K562 (cell line): ENCODE measurements around the gene NMRAL1. TPM values are rescaled to one million over a fixed set of nuclear protein-coding genes. Genes with fewer than 3 reads are reported as not detected.

Experiments used
- BRCA1 ChIP-seq, 2 experiments: fragments of 450-650 bp in 1 of 2; sonication (generic) in 1 of 2; formaldehyde crosslinking in 1 of 2; IDR thresholded peaks; 2 replicates each; pipeline versions ENCODE4 v1.5.0 to v1.6.1; 2017 to 2020; ENCODE audit warnings: mild to moderate bottlenecking in 1 of 2, missing genetic modification reagents in 1 of 2
- CSDE1 ChIP-seq, 2 experiments: fragments of 450-650 bp; IDR thresholded peaks; 2 replicates each; pipeline ENCODE4 v1.6.1; 2016; ENCODE audit warnings: mild to moderate bottlenecking in 1 of 2
- EP300 ChIP-seq: IDR thresholded peaks from 2 replicates; pipeline ENCODE4 v1.6.1; 2012; ENCODE audit warnings: low read length, improper control_type of control experiment
- ETV6 ChIP-seq, 3 experiments: fragments of 150-350 bp in 1 of 3; sonication (generic) in 1 of 3; formaldehyde crosslinking in 1 of 3; IDR thresholded peaks; 2 replicates each; pipeline versions ENCODE4 v1.6.1 to v1.8.0; 2014 to 2022; ENCODE audit warnings: borderline replicate concordance in 2 of 3, low read depth in 2 of 3, antibody characterized with exemption in 1 of 3, low read length in 1 of 3, mild to moderate bottlenecking in 1 of 3, missing genetic modification reagents in 1 of 3
- KDM2B ChIP-seq: fragments of 250-450 bp; sonication (Bioruptor Pico); IDR thresholded peaks from 2 replicates; pipeline ENCODE4 v1.8.0; 2021; ENCODE audit warnings: mild to moderate bottlenecking, moderate library complexity
- MAFK ChIP-seq: IDR thresholded peaks from 2 replicates; pipeline ENCODE4 v1.6.1; 2011; ENCODE audit warnings: low read length, improper control_type of control experiment
- MTF1 ChIP-seq: fragments of 250-450 bp; sonication (Bioruptor Pico); IDR thresholded peaks from 2 replicates; pipeline ENCODE4 v1.9.0; 2021; ENCODE audit warnings: moderate library complexity, mild to moderate bottlenecking, inconsistent platforms, borderline replicate concordance
- NEUROD1 ChIP-seq: fragments of 150-350 bp; IDR thresholded peaks from 2 replicates; pipeline ENCODE4 v1.6.1; 2014; ENCODE audit warnings: borderline replicate concordance, low read length, low read depth; ENCODE audit not compliant: partially characterized antibody
- PCBP2 ChIP-seq: fragments of 200-400 bp; formaldehyde crosslinking; IDR thresholded peaks from 2 replicates; pipeline ENCODE4 v1.6.1; 2018; ENCODE audit warnings: low read length, low read depth, mild to moderate bottlenecking, moderate library complexity; ENCODE audit not compliant: poor library complexity, severe bottlenecking
- PML ChIP-seq: IDR thresholded peaks from 2 replicates; pipeline ENCODE4 v1.6.1; 2012; ENCODE audit warnings: low read length, inconsistent platforms
- POU5F1 ChIP-seq: fragments of 150-350 bp; IDR thresholded peaks from 2 replicates; pipeline ENCODE4 v1.6.1; 2014; ENCODE audit warnings: borderline replicate concordance, low read length, low read depth, mild to moderate bottlenecking; ENCODE audit not compliant: partially characterized antibody
- PTBP1 ChIP-seq: fragments of 200-400 bp; formaldehyde crosslinking; IDR thresholded peaks from 2 replicates; pipeline ENCODE4 v1.6.1; 2017; ENCODE audit warnings: low read depth, low read length
- RBM17 ChIP-seq: fragments of 200-400 bp; formaldehyde crosslinking; IDR thresholded peaks from 2 replicates; pipeline ENCODE4 v1.6.1; 2017; ENCODE audit warnings: low read depth, mild to moderate bottlenecking, low read length, borderline replicate concordance
- RBM39 ChIP-seq: fragments of 200-400 bp; formaldehyde crosslinking; optimal IDR thresholded peaks from 2 replicates; pipeline ENCODE3; 2018; ENCODE audit warnings: low read depth, low read length
- SMARCC2 ChIP-seq: fragments of 450-650 bp; IDR thresholded peaks from 2 replicates; pipeline ENCODE4 v1.6.1; 2017; ENCODE audit warnings: antibody characterized with exemption, moderate library complexity, mild to moderate bottlenecking, low read depth
- TEAD2 ChIP-seq: fragments of 450-650 bp; IDR thresholded peaks from 2 replicates; pipeline ENCODE4 v1.6.1; 2016; ENCODE audit warnings: missing genetic modification characterization, control low read depth, missing compliant biosample characterization
- ZEB2 ChIP-seq: fragments of 450-650 bp; IDR thresholded peaks from 2 replicates; pipeline ENCODE4 v1.6.1; 2016
- ZNF143 ChIP-seq: sonication (generic); formaldehyde crosslinking; IDR thresholded peaks from 2 replicates; pipeline ENCODE4 v1.9.0; 2022; ENCODE audit warnings: mild to moderate bottlenecking, missing genetic modification reagents
- ZNF695 ChIP-seq: fragments of 450-650 bp; formaldehyde crosslinking; IDR thresholded peaks from 2 replicates; pipeline ENCODE4 v1.4.0; 2020; ENCODE audit warnings: mild to moderate bottlenecking, moderate library complexity
- ZNF785 ChIP-seq: fragments of 250-450 bp; sonication (Bioruptor Pico); IDR thresholded peaks from 2 replicates; pipeline ENCODE4 v1.4.0; 2020; ENCODE audit warnings: mild to moderate bottlenecking
- ZNF79 ChIP-seq: fragments of 250-450 bp; sonication (Bioruptor Pico); IDR thresholded peaks from 2 replicates; pipeline ENCODE4 v1.4.0; 2020; ENCODE audit warnings: low read depth, mild to moderate bottlenecking, moderate library complexity
- polyA plus RNA-seq, 8 experiments: library from polyadenylated mRNA; depleted of rRNA in 4 of 8; stranded (reverse) in 5 of 8; unstranded in 3 of 8; fragments of >200 nt; fragmentation: Nextera tagmentation in 2 of 8; fragmentation: Illumina TruSeq in 1 of 8; extraction: Ambion mirVana in 2 of 8; extraction: Trizol in 1 of 8; gene quantifications; 2 replicates each; pipeline versions ENCODE4 v1.2.1 to v1.2.3, GENCODE V29; 2011 to 2014; ENCODE audit warnings: inconsistent platforms in 1 of 8, missing spikeins in 1 of 8
- total RNA-seq, 7 experiments: library from RNA; depleted of rRNA in 6 of 7; stranded (reverse); fragments of >200 nt in 6 of 7; fragmentation: Illumina TruSeq in 2 of 7; extraction: Trizol in 2 of 7; gene quantifications; 2 replicates each; pipeline versions ENCODE4 v1.2.1 to v1.2.3, GENCODE V29; 2011 to 2021; ENCODE audit warnings: low replicate concordance in 1 of 7
- TF ChIP-seq, protein P1 (sequence below): fragments of 250-450 bp; sonication (Bioruptor Pico); IDR thresholded peaks from 2 replicates; pipeline ENCODE4 v1.4.0; 2020
- TF ChIP-seq, protein P2 (sequence below): fragments of 450-650 bp; IDR thresholded peaks from 2 replicates; pipeline ENCODE4 v1.6.1; 2016; ENCODE audit warnings: mild to moderate bottlenecking
- TF ChIP-seq, protein P3 (sequence below): sonication (generic); formaldehyde crosslinking; IDR thresholded peaks from 2 replicates; pipeline ENCODE4 v1.5.0; 2020; ENCODE audit warnings: missing genetic modification reagents
- TF ChIP-seq, protein P4 (sequence below): fragments of 250-450 bp; sonication (Bioruptor Pico); IDR thresholded peaks from 2 replicates; pipeline ENCODE4 v1.8.0; 2022; ENCODE audit warnings: moderate library complexity, mild to moderate bottlenecking, inconsistent platforms

NMRAL1 gene
- total and polyA plus RNA-seq, 9 of the 15 experiments (the other 6 are each of a cell fraction or from before 2014, with no cell fraction given): 6.3 to 116 (median 63.2) TPM

DNA sequence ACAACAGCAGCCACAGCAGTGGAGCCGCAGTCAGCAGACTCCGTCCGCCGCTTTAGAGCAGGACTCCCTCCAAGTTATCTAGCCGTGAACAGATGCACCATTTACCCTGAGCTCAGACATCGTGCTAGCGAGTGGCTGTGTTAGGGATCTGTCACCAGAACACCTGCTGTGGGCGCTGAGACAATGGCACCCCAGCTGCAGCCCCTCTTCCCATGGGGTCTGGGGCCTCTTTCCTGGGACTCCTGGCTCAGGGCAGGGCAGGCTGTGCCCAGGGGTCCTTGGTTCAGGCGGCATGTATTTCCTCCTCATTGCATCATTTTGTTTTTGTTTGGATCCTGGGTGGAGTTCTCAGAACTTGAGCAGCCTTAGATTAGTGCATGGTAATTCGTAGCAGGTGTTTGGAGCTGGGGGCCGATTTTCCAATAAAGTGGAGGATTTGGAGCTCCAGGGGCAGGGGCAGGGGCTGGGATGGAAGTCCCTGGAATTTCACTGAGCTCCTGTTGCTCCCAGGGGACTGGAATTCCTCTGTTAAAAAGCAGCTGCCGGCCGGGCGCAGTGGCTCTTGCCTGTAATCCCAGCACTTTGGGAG lies 23.4 kb downstream of the NMRAL1 start (continued):
- TF ChIP-seq RBM17: no peak
- no peak for TF ChIP-seq BRCA1 (IDR thresholded peaks at IDR 0.05)
- TF ChIP-seq BRCA1 (CRISPR knock-in tag; IDR thresholded peaks at IDR 0.05): no peak
- TF ChIP-seq, protein P1, sequence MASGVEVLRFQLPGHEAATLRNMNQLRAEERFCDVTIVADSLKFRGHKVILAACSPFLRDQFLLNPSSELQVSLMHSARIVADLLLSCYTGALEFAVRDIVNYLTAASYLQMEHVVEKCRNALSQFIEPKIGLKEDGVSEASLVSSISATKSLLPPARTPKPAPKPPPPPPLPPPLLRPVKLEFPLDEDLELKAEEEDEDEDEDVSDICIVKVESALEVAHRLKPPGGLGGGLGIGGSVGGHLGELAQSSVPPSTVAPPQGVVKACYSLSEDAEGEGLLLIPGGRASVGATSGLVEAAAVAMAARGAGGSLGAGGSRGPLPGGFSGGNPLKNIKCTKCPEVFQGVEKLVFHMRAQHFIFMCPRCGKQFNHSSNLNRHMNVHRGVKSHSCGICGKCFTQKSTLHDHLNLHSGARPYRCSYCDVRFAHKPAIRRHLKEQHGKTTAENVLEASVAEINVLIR (CRISPR knock-in tag): no peak
- no peak for TF ChIP-seq KDM2B (CRISPR knock-in tag)
- TF ChIP-seq PTBP1: no peak
- TF ChIP-seq NEUROD1: no peak
- TF ChIP-seq MAFK: no peak
- TF ChIP-seq, protein P2, sequence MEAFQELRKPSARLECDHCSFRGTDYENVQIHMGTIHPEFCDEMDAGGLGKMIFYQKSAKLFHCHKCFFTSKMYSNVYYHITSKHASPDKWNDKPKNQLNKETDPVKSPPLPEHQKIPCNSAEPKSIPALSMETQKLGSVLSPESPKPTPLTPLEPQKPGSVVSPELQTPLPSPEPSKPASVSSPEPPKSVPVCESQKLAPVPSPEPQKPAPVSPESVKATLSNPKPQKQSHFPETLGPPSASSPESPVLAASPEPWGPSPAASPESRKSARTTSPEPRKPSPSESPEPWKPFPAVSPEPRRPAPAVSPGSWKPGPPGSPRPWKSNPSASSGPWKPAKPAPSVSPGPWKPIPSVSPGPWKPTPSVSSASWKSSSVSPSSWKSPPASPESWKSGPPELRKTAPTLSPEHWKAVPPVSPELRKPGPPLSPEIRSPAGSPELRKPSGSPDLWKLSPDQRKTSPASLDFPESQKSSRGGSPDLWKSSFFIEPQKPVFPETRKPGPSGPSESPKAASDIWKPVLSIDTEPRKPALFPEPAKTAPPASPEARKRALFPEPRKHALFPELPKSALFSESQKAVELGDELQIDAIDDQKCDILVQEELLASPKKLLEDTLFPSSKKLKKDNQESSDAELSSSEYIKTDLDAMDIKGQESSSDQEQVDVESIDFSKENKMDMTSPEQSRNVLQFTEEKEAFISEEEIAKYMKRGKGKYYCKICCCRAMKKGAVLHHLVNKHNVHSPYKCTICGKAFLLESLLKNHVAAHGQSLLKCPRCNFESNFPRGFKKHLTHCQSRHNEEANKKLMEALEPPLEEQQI: no peak
- peak; percentile 84 for TF ChIP-seq ZNF79 (CRISPR knock-in tag)
- TF ChIP-seq MTF1 (CRISPR knock-in tag): peak; percentile 68; the same call in 1 of the 2 replicates
- TF ChIP-seq POU5F1: no peak
- TF ChIP-seq EP300: peak; percentile 39; the same call in 1 of the 2 replicates
- TF ChIP-seq RBM39: no peak
- no peak for TF ChIP-seq ZNF695 (CRISPR knock-in tag)
- TF ChIP-seq, protein P3, sequence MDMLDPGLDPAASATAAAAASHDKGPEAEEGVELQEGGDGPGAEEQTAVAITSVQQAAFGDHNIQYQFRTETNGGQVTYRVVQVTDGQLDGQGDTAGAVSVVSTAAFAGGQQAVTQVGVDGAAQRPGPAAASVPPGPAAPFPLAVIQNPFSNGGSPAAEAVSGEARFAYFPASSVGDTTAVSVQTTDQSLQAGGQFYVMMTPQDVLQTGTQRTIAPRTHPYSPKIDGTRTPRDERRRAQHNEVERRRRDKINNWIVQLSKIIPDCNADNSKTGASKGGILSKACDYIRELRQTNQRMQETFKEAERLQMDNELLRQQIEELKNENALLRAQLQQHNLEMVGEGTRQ (CRISPR knock-in tag): no peak
- TF ChIP-seq PML: no peak
- no peak for TF ChIP-seq ZNF143 (CRISPR knock-in tag)
- no peak for TF ChIP-seq CSDE1 (IDR thresholded peaks at IDR 0.05)
- no peak for TF ChIP-seq ETV6 (IDR thresholded peaks at IDR 0.05; ENCODE audit: borderline replicate concordance in 1 of 2, low read depth in 2 of 2, low read length in 1 of 2)
- TF ChIP-seq ETV6 (CRISPR knock-in tag; IDR thresholded peaks at IDR 0.05; ENCODE audit: borderline replicate concordance): no peak
- no peak for TF ChIP-seq PCBP2
- TF ChIP-seq ZNF785 (CRISPR knock-in tag): no peak
- TF ChIP-seq, protein P4, sequence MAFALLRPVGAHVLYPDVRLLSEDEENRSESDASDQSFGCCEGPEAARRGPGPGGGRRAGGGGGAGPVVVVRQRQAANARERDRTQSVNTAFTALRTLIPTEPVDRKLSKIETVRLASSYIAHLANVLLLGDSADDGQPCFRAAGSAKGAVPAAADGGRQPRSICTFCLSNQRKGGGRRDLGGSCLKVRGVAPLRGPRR (CRISPR knock-in tag): peak; percentile 91
- no peak for TF ChIP-seq SMARCC2
- TF ChIP-seq ZEB2: no peak
- TF ChIP-seq TEAD2 (tag): no peak
